RPMI8226 (cell line): ENCODE data around the gene SH3BP1.
"Not testable (repeated sequence)": the region's sequence is repeated elsewhere in the genome, so short reads cannot be mapped to it uniquely, and the experiment has no call there.

Source experiments
- DNase-seq: peaks from one replicate; pipeline ENCODE4 v3.0.0-alpha.2; 2015

The SH3BP1 gene

DNA sequence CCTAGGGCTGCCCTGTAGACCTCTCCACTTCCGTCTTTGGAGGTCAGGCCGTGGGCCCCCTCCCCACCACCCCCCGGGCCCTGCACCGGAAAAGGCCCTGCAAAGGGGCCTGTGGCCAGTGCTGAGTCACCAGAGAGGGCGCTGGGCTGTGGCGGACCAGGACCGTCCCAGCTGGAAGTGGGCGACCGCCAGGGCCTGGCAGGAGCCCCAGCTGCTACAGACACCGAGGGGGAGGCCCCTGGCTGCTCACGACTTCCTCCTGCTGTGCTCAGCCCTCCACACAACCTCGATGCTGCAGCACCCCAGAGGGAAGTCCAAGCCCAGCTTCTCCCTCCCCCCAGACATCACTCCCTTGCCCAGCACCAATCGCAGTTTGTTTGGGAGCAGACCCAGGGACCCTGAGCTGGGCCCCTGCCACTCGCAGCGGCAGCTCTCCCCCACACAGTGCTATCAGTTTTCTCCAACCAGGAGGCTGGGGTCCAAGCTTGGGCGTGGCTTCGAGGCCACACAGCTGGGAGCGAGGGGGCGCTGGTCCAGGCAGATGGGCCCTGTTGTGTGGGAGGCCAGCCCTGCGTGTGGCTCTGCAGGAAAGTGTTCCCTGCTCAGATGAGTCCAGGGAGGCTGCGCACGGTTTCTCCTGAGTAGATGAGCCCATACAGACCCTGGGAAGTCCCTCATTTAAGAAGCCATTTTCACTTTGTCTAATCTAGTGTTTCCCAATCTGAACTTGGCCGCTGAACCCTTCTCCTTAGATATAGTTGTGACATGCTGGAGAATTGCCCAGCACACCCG, 5.6 kb upstream of the SH3BP1 start:
- peak; percentile 81 for DNase-seq

GRCh38 chr22:37634417-37634924, 5.0 kb upstream of the SH3BP1 start:
- peak; percentile 38 for DNase-seq

DNA sequence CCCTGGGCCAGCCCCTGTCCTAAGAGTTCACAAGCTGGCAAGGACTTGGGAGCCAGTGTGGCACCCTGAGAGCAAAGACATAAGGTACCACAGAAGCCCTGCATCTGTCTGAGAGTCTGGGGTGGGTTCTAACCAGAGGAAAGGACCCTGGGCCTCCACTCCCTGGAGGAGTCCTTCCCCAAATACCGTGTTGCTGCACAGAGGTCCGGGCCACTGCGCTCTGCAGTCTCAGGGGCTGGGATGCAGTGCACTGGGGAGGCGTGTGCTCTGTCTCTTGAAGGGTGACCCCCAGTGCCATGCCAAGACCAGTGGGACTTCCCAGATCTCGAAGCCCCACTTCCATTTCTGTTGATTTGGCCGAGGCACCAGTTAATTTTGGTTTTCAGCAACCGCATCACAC, 4.3 kb upstream of the SH3BP1 start:
- no peak for DNase-seq

- peak; percentile 32 for DNase-seq
Measured at GRCh38 chr22:37636186-37636948, 3.1 kb upstream of the SH3BP1 start.

- DNase-seq: no peak
Measured at GRCh38 chr22:37636949-37637273, 2.6 kb upstream of the SH3BP1 start.

- DNase-seq: peak; percentile 45
Measured at GRCh38 chr22:37638391-37639069, 939 bp upstream of the SH3BP1 start.

DNA sequence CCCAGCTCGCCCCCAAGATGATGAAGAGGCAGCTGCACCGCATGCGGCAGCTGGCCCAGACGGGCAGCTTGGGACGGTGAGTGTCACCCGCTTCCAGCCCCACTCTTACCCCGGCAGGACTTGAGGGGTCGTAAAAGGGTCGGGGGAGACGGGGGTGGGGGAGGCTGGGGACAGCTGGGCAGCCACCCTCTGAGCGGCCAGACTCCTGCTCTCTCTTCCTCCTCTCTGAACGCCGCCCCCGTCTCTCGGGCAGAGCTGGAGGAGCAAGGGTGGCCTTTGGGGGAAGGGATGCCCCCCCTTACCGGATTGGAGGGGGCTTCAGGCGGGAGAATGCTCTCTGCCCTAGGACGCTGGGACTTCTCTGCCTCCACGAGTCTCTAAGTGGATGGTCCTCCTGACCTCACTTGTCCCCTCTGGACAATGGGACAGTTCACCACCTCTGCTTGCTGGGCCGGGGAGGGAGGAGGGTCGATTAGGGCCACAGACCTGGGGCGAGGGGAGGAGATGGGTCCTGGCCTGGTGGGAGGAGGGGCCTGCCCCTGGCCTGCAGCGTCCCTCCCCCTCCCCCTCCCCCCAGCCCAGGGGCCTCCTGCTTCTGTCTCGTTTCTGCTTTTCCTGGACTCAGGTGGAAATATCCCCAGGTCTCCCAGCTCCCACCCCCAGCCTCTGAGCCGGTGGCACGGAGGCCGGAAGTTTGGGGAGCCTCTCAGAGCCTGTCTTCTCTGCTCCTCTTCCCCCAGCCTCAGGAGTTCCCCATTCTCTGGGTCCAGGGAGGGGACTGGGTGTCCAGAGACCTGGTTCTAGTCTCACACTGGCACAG, 512 bp downstream of the SH3BP1 start:
- peak; percentile 60 for DNase-seq

- DNase-seq: no peak
Measured at GRCh38 chr22:37640591-37641560, 1.4 kb downstream of the SH3BP1 start.

- no peak for DNase-seq
Measured at GRCh38 chr22:37641561-37641949, 2.1 kb downstream of the SH3BP1 start.

GRCh38 chr22:37643225-37643847, 3.9 kb downstream of the SH3BP1 start:
- peak; percentile 85 for DNase-seq

- DNase-seq: no peak
Measured at GRCh38 chr22:37647317-37647716, 7.8 kb downstream of the SH3BP1 start.

DNA sequence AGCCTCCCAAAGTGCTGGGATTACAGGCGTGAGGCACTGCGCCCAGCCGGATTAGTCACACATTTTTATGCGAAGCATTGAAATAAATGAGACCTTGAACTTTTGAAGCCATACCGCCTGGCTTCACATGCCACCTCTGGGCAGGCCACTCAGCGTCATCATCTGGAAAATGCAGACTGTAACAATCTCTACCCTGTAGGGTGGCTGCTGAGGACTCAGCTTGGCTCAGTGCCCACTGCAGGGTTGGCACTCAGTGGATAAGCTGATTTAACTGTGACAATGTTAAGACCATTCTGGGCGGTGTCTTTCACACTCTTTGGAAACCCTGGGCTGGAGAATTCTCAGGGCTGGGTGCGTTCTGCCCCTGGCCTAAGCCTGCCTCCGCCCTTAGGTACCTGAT, 8.5 kb downstream of the SH3BP1 start:
- no peak for DNase-seq

GRCh38 chr22:37650463-37651136, 11.1 kb downstream of the SH3BP1 start:
- DNase-seq: no peak

GRCh38 chr22:37654563-37655251, 15.2 kb downstream of the SH3BP1 start:
- DNase-seq: no peak

GRCh38 chr22:37655252-37655563, 15.7 kb downstream of the SH3BP1 start:
- no peak for DNase-seq

DNA sequence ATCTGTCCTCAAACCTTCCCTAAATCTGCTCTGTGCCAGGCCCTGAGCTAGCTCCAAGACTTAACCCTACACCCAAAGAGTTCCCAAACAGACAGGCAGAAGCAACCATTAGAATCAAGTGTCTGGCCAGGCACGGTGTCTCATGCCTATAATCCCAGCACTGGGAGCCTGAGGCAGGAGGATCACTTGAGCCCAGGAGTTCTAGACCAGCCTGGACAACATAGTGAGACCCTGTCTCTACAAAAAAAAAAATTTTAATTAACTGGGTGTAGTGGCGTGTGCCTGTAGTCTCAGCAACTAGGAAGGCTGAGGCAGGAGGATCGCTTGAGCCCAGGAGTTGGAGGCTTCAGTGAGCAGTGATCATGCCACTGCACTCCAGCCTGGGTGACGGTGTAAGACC, 17.1 kb downstream of the SH3BP1 start:
- DNase-seq: not testable (repeated sequence)

DNA sequence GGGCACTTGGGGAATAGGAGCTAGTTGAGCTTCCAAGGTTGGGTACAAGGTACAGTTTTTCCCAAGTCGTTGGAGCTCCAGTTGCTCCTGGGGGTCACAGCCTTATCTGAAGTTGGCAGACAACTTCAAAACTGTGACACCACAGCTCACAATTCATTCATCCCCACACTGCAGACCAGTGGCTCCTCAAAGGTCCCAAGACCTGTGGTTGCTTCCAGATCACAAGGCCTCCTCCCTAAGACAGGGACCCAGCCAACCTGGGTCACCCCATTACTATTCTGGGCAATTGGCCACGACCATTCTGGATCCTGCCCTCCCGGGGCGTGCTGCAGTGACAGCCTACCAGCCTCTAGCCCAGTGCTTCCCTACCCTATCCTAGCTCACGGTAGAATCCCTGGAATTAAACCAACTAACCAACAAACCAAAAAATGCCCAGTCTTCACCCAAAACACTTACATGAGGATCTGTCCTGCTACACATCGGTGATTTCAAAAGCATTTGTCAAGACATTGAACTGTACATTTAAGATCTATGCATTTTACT, 18.2 kb downstream of the SH3BP1 start:
- DNase-seq: peak; percentile 42

DNA sequence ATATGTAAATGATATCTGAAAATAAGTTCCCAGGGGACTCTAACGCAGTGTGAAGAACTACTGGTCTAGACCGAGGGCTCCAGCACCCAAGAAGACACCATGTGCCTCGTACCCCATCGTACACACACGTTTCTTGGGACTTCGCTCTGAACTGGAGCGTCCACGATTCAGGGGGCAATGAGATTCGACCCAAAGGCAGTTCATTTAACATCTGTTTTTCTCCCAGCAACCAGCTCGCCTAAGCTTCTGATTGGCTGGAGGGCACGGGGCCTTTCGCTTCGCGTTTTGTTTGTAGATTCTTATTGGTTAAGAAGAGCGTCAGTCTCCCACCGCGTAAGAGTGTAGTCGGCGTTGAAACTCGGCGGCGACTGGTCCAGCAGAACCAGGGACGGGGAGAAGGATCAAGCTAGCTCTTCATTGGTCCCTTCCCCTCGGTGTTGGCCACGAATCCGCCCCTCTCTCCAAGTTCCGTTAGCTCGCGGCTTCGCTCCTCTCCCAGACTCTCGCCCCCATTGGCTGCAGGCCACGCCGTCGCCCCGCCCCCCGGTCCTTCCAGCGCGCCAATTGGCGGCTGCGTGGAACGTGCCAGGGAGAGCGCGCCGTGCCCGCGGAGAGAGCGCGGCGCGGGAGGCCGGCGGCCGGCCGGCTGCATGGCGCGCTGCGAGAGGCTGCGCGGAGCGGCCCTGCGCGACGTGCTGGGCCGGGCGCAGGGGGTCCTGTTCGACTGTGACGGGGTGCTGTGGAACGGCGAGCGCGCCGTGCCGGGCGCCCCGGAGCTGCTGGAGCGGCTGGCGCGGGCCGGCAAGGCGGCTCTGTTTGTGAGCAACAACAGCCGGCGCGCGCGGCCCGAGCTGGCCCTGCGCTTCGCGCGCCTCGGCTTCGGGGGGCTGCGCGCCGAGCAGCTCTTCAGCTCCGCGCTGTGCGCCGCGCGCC, 18.9 kb downstream of the SH3BP1 start, which contains the start of gene PDXP:
Gene PDXP (plus strand): TSS at position 591 of the 933 bp plus-strand sequence. CDS start 60 bp downstream, at position 651.
- peak; percentile 99 for DNase-seq
